ENCODE measurements around the gene MYO10. TPM values are rescaled to one million over a fixed set of nuclear protein-coding genes. Genes with fewer than 3 reads are reported as not detected.
"Not testable (repeated sequence)": the region's sequence is repeated elsewhere in the genome, so short reads cannot be mapped to it uniquely, and the experiment has no call there.

The MYO10 gene
- 100 to 1,000 TPM in 1 of 4 donors, 10 to 100 TPM in 3; 51.6 to 190 (median 72.9) TPM for total RNA-seq

- Histone ChIP-seq H3K4me1 (peaks cover 0 to 35% (median 24%) of the 10 kb centered on the region in 4 donors), H3K36me3 (no peaks in the 10 kb centered on the region), H3K9me3 (no peaks in the 10 kb centered on the region), H3K27me3 (peaks cover 52% of the 10 kb centered on the region), H3K27ac (peak within 1 kb of the TSS; percentile 83 to 92 (median 90)), H3K4me3 (peak within 1 kb of the TSS; percentile 35 to 88 (median 78))
- peak; percentile 88 for DNase-seq
- in situ Hi-C loops (cut with MboI; ENCODE audit: low pct_ligation_motif_present in 1 of 4, low pct_unique_long_range_greater_than_20kb in 1 of 4, low sequenced_read_pairs in 3 of 4): loop anchor here (25.0 kb wide), 3 partner anchors 201 to 251 kb away; no protein-coding TSS in a partner anchor
- no peak for TF ChIP-seq EP300 (IDR thresholded peaks at IDR 0.05; ENCODE audit: low read depth)
- TF ChIP-seq POLR2AphosphoS5 (IDR thresholded peaks at IDR 0.05): peak; percentile 55 to 90 (median 86)
- TF ChIP-seq POLR2A (IDR thresholded peaks at IDR 0.05): peak; percentile 81
- WGBS, 2 donors (ENCODE audit: low coverage in 1 of 2): 3 to 4% methylated on average over 17 to 37 of the region's 70 CpGs
- intact Hi-C loops (cut with DNase I; ENCODE audit: low total_unique reads): no loop called here
Observed at GRCh38 chr5:16936150-16936988, at the start of gene MYO10. MYO10 (minus strand) TSS chr5:16936288; CDS start chr5:16935808, 480 bp downstream.

- 91 to 100% methylated on average over 1 to 7 of the region's 7 CpGs for WGBS, 2 donors (ENCODE audit: low coverage in 1 of 2)
- DNase-seq; H3K4me1 ChIP-seq; H3K27ac ChIP-seq; H3K9me3 ChIP-seq; H3K27me3 ChIP-seq; in situ Hi-C loops (cut with MboI; ENCODE audit: low pct_ligation_motif_present in 1 of 4, low pct_unique_long_range_greater_than_20kb in 1 of 4, low sequenced_read_pairs in 3 of 4); H3K36me3 ChIP-seq; intact Hi-C loops (cut with DNase I; ENCODE audit: low total_unique reads); H3K4me3 ChIP-seq: not testable (repeated sequence)
Observed at GRCh38 chr5:16985304-16985703, 49.2 kb upstream of the MYO10 start.

GRCh38 chr5:16983972-16984371 is 47.9 kb upstream of the MYO10 start:
- DNase-seq: no peak
- in situ Hi-C loops (cut with MboI; ENCODE audit: low pct_ligation_motif_present in 1 of 4, low pct_unique_long_range_greater_than_20kb in 1 of 4, low sequenced_read_pairs in 3 of 4): no loop called here
- 96% methylated on average over 1 of the region's 1 CpG; no CpG with 5 or more reads in 1 of the 2 donors for WGBS, 2 donors (ENCODE audit: low coverage in 1 of 2)
- intact Hi-C loops (cut with DNase I; ENCODE audit: low total_unique reads): no loop called here
- Histone ChIP-seq H3K9me3 (no peaks in the 10 kb centered on the region), H3K27me3 (no peaks in the 10 kb centered on the region), H3K4me1 (peaks cover 0 to 10% (median 0%) of the 10 kb centered on the region in 4 donors), H3K27ac (no peak overlapping the region), H3K4me3 (no peak overlapping the region), H3K36me3 (no peaks in the 10 kb centered on the region)
- TF ChIP-seq POLR2AphosphoS5 (IDR thresholded peaks at IDR 0.05) (no peak), POLR2A (IDR thresholded peaks at IDR 0.05) (no peak), EP300 (IDR thresholded peaks at IDR 0.05; ENCODE audit: low read depth) (no peak), CTCF (IDR thresholded peaks at IDR 0.05) (no peak)

- H3K4me3 ChIP-seq: no peak overlapping the region
- H3K27me3 ChIP-seq: no peaks in the 10 kb centered on the region
- H3K36me3 ChIP-seq: no peaks in the 10 kb centered on the region
- no peak for DNase-seq
- H3K9me3 ChIP-seq: no peaks in the 10 kb centered on the region
- in situ Hi-C loops (cut with MboI; ENCODE audit: low pct_ligation_motif_present in 1 of 4, low pct_unique_long_range_greater_than_20kb in 1 of 4, low sequenced_read_pairs in 3 of 4) (no loop called here), intact Hi-C loops (cut with DNase I; ENCODE audit: low total_unique reads) (no loop called here)
- TF ChIP-seq CTCF (IDR thresholded peaks at IDR 0.05) (no peak), POLR2AphosphoS5 (IDR thresholded peaks at IDR 0.05) (no peak), POLR2A (IDR thresholded peaks at IDR 0.05) (no peak), EP300 (IDR thresholded peaks at IDR 0.05; ENCODE audit: low read depth) (no peak)
- H3K27ac ChIP-seq: no peak overlapping the region
- H3K4me1 ChIP-seq: peaks cover 0 to 10% (median 0%) of the 10 kb centered on the region in 4 donors
- 56 to 67% methylated on average over 2 to 9 of the region's 9 CpGs for WGBS, 2 donors (ENCODE audit: low coverage in 1 of 2)
Observed at GRCh38 chr5:16983022-16983639, 47.0 kb upstream of the MYO10 start.

- no peak for DNase-seq
- intact Hi-C loops (cut with DNase I; ENCODE audit: low total_unique reads): no loop called here
- TF ChIP-seq POLR2A (IDR thresholded peaks at IDR 0.05) (no peak), EP300 (IDR thresholded peaks at IDR 0.05; ENCODE audit: low read depth) (no peak), CTCF (IDR thresholded peaks at IDR 0.05) (no peak), POLR2AphosphoS5 (IDR thresholded peaks at IDR 0.05) (no peak)
- no peak overlapping the region for H3K4me3 ChIP-seq
- H3K27ac ChIP-seq: no peak overlapping the region
- peaks cover 0 to 9% (median 0%) of the 10 kb centered on the region in 4 donors for H3K4me1 ChIP-seq
- H3K27me3 ChIP-seq: no peaks in the 10 kb centered on the region
- WGBS, 2 donors (ENCODE audit: low coverage in 1 of 2): 82% methylated on average over 8 of the region's 8 CpGs; no CpG with 5 or more reads in 1 of the 2 donors
- no peaks in the 10 kb centered on the region for H3K9me3 ChIP-seq
- H3K36me3 ChIP-seq: no peaks in the 10 kb centered on the region
- in situ Hi-C loops (cut with MboI; ENCODE audit: low pct_ligation_motif_present in 1 of 4, low pct_unique_long_range_greater_than_20kb in 1 of 4, low sequenced_read_pairs in 3 of 4): no loop called here
Observed at GRCh38 chr5:16981700-16982099, 45.6 kb upstream of the MYO10 start.
